Fibroblast of lung (primary cell): ENCODE data around the gene OR10A2. TPM values are rescaled to one million over a fixed set of nuclear protein-coding genes. Genes with fewer than 3 reads are reported as not detected.

Experiments
- DNase-seq, 2 donors: peaks; one replicate each; pipeline versions ENCODE4 v3.0.0 to v3.0.0-alpha.2; 2010; ENCODE audit warnings: low read depth in 2 of 2
- H2AFZ ChIP-seq: 2 replicates; pipeline ENCODE4 v1.5.1; 2012; ENCODE audit warnings: low read length, control low read depth, inconsistent platforms
- H3K27ac ChIP-seq: 2 replicates; pipeline ENCODE4 v1.5.1; 2011; ENCODE audit warnings: low read length, control low read depth; ENCODE audit not compliant: insufficient read depth
- H3K27me3 ChIP-seq: 2 replicates; pipeline ENCODE4 v1.5.1; 2011; ENCODE audit warnings: mild to moderate bottlenecking, low read length; ENCODE audit not compliant: control insufficient read depth, insufficient read depth
- H3K36me3 ChIP-seq: 2 replicates; pipeline ENCODE4 v1.5.1; 2011; ENCODE audit warnings: low read length; ENCODE audit not compliant: control insufficient read depth, insufficient read depth
- H3K4me1 ChIP-seq: 2 replicates; pipeline ENCODE4 v1.5.1; 2011; ENCODE audit warnings: low read length; ENCODE audit not compliant: control insufficient read depth, insufficient read depth; ENCODE audit errors: extremely low read depth
- H3K4me2 ChIP-seq: 2 replicates; pipeline ENCODE4 v1.5.1; 2011; ENCODE audit warnings: low read length, control low read depth; ENCODE audit not compliant: insufficient read depth; ENCODE audit errors: extremely low read depth
- H3K4me3 ChIP-seq, 4 experiments: fragments of 200-600 bp in 1 of 4; sonication (generic) in 1 of 4; replicated peaks in 1 of 4; 2 replicates each; pipeline ENCODE4 v1.5.1; 2011 to 2016; ENCODE audit warnings: low read length in 4 of 4, low read depth in 3 of 4, mild to moderate bottlenecking in 3 of 4, control low read depth in 2 of 4, inconsistent platforms in 1 of 4, mixed read lengths in 1 of 4; ENCODE audit not compliant: insufficient read depth in 1 of 4; ENCODE audit errors: control extremely low read depth in 1 of 4
- H3K79me2 ChIP-seq: 2 replicates; pipeline ENCODE4 v1.5.1; 2012; ENCODE audit warnings: mild to moderate bottlenecking, low read length, inconsistent platforms; ENCODE audit not compliant: control insufficient read depth, insufficient read depth
- H3K9ac ChIP-seq: 2 replicates; pipeline ENCODE4 v1.5.1; 2011; ENCODE audit warnings: mild to moderate bottlenecking, low read length, control low read depth; ENCODE audit not compliant: insufficient read depth
- H3K9me3 ChIP-seq: 2 replicates; pipeline ENCODE4 v1.5.1; 2012; ENCODE audit warnings: low read depth, low read length; ENCODE audit not compliant: control insufficient read depth, insufficient read depth
- H4K20me1 ChIP-seq: 2 replicates; pipeline ENCODE4 v1.5.1; 2011; ENCODE audit warnings: low read length; ENCODE audit not compliant: control insufficient read depth, insufficient read depth; ENCODE audit errors: extremely low read depth
- EZH2 ChIP-seq: IDR thresholded peaks from 2 replicates; pipeline ENCODE4 v1.5.1; 2012; ENCODE audit warnings: low read length, control low read depth, mild to moderate bottlenecking; ENCODE audit errors: missing control alignments
- polyA plus RNA-seq, 2 donors: library from polyadenylated mRNA; depleted of rRNA in 1 of 2; stranded (reverse) in 1 of 2; unstranded in 1 of 2; fragments of >200 nt; gene quantifications; 2 replicates each; pipeline ENCODE4 v1.2.1, GENCODE V29; 2011 to 2012; ENCODE audit warnings: missing spikeins in 1 of 2
- total RNA-seq: library from RNA; depleted of rRNA; stranded (reverse); fragments of >200 nt; gene quantifications from 2 replicates; pipeline ENCODE4 v1.2.1, GENCODE V29; 2014
- TF ChIP-seq, protein P1 (sequence below), 2 donors: IDR thresholded peaks in 1 of 2; conservative IDR thresholded peaks in 1 of 2; 1 replicate in 1 of 2; 2 replicates in 1 of 2; pipeline ENCODE4 v1.5.1; 2011 to 2012; ENCODE audit warnings: low read length in 2 of 2, control low read depth in 1 of 2, inconsistent platforms in 1 of 2, low read depth in 1 of 2, mild to moderate bottlenecking in 1 of 2

OR10A2 gene
- total and polyA plus RNA-seq, 2 donors (not counting 1 experiment from before 2014, with no cell fraction given), result not detected

DNA sequence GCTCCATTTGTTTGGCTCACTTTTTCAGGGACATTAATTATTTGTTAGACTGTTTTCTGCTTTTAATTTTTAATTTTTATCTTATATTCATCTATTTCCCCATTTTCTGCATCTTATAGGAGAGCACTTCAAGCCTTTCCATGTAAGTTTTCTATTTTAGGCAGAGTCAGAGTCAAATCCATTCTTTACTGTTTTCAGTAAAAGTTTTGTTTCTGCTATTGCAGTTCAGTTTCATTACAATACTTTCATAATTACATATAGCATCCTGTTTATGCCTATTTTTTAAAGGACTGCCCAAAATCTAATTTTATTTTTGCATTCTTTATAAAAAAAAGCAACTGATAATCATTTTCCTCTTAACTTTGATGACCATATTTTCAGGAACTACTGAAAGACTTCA is 21.2 kb upstream of the OR10A2 start:
- H2AFZ ChIP-seq, result no peak overlapping the region
- no peaks in the 10 kb centered on the region for H3K4me1 ChIP-seq
- TF ChIP-seq EZH2, result no peak
- TF ChIP-seq, protein P1, sequence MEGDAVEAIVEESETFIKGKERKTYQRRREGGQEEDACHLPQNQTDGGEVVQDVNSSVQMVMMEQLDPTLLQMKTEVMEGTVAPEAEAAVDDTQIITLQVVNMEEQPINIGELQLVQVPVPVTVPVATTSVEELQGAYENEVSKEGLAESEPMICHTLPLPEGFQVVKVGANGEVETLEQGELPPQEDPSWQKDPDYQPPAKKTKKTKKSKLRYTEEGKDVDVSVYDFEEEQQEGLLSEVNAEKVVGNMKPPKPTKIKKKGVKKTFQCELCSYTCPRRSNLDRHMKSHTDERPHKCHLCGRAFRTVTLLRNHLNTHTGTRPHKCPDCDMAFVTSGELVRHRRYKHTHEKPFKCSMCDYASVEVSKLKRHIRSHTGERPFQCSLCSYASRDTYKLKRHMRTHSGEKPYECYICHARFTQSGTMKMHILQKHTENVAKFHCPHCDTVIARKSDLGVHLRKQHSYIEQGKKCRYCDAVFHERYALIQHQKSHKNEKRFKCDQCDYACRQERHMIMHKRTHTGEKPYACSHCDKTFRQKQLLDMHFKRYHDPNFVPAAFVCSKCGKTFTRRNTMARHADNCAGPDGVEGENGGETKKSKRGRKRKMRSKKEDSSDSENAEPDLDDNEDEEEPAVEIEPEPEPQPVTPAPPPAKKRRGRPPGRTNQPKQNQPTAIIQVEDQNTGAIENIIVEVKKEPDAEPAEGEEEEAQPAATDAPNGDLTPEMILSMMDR (conservative IDR thresholded peaks at IDR 0.05 in 1 of 2, IDR thresholded peaks at IDR 0.05 in 1 of 2; ENCODE audit: low read depth in 1 of 2, low read length in 2 of 2), result no peak

DNA sequence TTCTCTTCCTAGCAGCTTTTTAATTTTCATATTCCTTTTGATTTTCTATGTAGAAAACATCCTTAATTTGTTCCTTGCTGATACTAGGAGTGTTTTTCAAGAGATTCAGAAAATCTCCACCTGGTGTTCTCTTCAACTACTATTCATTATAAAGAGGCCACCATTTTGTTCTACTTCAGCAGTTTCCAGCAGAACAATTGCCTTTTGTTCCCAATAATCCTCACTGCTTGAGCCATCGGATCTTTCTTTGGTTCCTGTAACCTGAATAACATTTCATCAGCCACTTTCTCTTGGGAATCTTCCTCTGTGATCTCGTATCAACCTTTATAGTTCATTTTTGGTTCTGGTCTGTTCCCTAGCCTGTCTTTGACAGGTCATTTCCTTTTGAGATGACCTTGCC is 19.2 kb upstream of the OR10A2 start:
- Histone ChIP-seq H3K9me3 (no peaks in the 10 kb centered on the region), H3K79me2 (no peaks in the 10 kb centered on the region), H3K9ac (no peak overlapping the region), H3K4me1 (no peaks in the 10 kb centered on the region), H3K4me2 (no peak overlapping the region), H3K4me3 (no peak overlapping the region), H2AFZ (no peak overlapping the region), H3K27ac (no peak overlapping the region), H4K20me1 (no peaks in the 10 kb centered on the region), H3K27me3 (no peaks in the 10 kb centered on the region), H3K36me3 (no peaks in the 10 kb centered on the region)
- TF ChIP-seq EZH2, result no peak
- TF ChIP-seq, protein P1 (conservative IDR thresholded peaks at IDR 0.05 in 1 of 2, IDR thresholded peaks at IDR 0.05 in 1 of 2; ENCODE audit: low read depth in 1 of 2, low read length in 2 of 2), result no peak
- DNase-seq, result no peak

More for the DNA sequence above, 21.2 kb upstream of the OR10A2 start:
- no peaks in the 10 kb centered on the region for H3K36me3 ChIP-seq
- no peak for DNase-seq
- no peak overlapping the region for H3K9ac ChIP-seq
- no peak overlapping the region for H3K4me3 ChIP-seq
- no peaks in the 10 kb centered on the region for H3K79me2 ChIP-seq
- no peaks in the 10 kb centered on the region for H4K20me1 ChIP-seq
- H3K27ac ChIP-seq, result no peak overlapping the region
- H3K27me3 ChIP-seq, result no peaks in the 10 kb centered on the region
- no peaks in the 10 kb centered on the region for H3K9me3 ChIP-seq
- H3K4me2 ChIP-seq, result no peak overlapping the region

DNA sequence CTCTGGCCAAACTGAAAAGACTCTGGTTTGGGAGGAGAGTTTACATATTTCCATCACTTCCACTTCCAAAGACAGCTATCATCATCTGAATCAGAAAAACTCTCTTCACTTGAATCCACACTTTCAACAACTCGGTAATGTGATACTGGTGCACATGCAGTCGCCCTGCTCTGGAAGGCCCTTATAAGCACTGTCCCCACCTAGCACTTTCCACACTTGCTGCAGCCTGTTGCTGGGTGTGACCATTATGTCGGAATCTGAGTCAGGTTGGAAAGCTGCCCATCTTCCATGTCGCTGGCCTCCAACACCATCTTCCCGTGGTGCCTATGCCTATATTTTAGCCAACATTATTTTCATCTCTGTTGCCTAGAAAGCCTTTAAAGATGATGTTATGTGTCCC is 18.5 kb upstream of the OR10A2 start:
- no peak for TF ChIP-seq EZH2
- TF ChIP-seq, protein P1 (conservative IDR thresholded peaks at IDR 0.05 in 1 of 2, IDR thresholded peaks at IDR 0.05 in 1 of 2; ENCODE audit: low read depth in 1 of 2, low read length in 2 of 2), result no peak
- Histone ChIP-seq H3K27ac (no peak overlapping the region), H3K9me3 (no peaks in the 10 kb centered on the region), H3K4me2 (no peak overlapping the region), H4K20me1 (no peaks in the 10 kb centered on the region), H3K9ac (no peak overlapping the region), H3K79me2 (no peaks in the 10 kb centered on the region), H3K4me1 (no peaks in the 10 kb centered on the region), H3K4me3 (no peak overlapping the region), H2AFZ (no peak overlapping the region), H3K27me3 (no peaks in the 10 kb centered on the region), H3K36me3 (no peaks in the 10 kb centered on the region)
- no peak for DNase-seq
